Body of pancreas (tissue), 4 donors: ENCODE results near the gene PARP12. TPM values are rescaled to one million over a fixed set of nuclear protein-coding genes. Genes with fewer than 3 reads are reported as not detected.

Source experiments
- ATAC-seq: fragments of 150-250 bp; one replicate; pipeline ENCODE4 v1.9.1; 2016
- DNase-seq, 4 donors: peaks; one replicate each; pipeline ENCODE4 v3.0.0-alpha.2; 2019
- H3K27ac ChIP-seq, 4 donors: fragments of 200-600 bp; sonication (generic); 1 replicate in 3 of 4; 2 replicates in 1 of 4; pipeline versions ENCODE4 v1.5.1 to v1.6.1; 2016 to 2019; ENCODE audit warnings: mild to moderate bottlenecking in 1 of 4, mixed read lengths in 1 of 4, moderate library complexity in 1 of 4
- H3K27me3 ChIP-seq, 2 donors: fragments of 200-600 bp; sonication (generic); one replicate each; pipeline ENCODE4 v1.6.0; 2016; ENCODE audit warnings: mild to moderate bottlenecking in 1 of 2
- H3K36me3 ChIP-seq, 2 donors: fragments of 200-600 bp; sonication (generic); replicated peaks in 1 of 2; 2 replicates each; pipeline ENCODE4 v1.5.1; 2016; ENCODE audit warnings: low read depth in 2 of 2; ENCODE audit not compliant: insufficient read depth in 1 of 2
- H3K4me1 ChIP-seq: fragments of 200-600 bp; sonication (generic); one replicate; pipeline ENCODE4 v1.6.0; 2016
- H3K4me3 ChIP-seq, 2 donors: fragments of 200-600 bp; sonication (generic); 1 replicate in 1 of 2; 2 replicates in 1 of 2; pipeline ENCODE4 v1.5.1; 2016 to 2019
- H3K9me3 ChIP-seq, 3 donors: fragments of 200-600 bp; sonication (generic); 1 replicate in 2 of 3; 2 replicates in 1 of 3; pipeline ENCODE4 v1.5.1; 2016
- POLR2A ChIP-seq, 3 donors: fragments of 450-650 bp; IDR thresholded peaks; one replicate each; pipeline ENCODE4 v1.6.1; 2016; ENCODE audit warnings: antibody characterized with exemption in 3 of 3, mild to moderate bottlenecking in 2 of 3
- WGBS, 2 donors: methylation state at CpG; one replicate each; pipeline ENCODE4 v1.1.5; 2017; 5-methylcytosine and 5-hydroxymethylcytosine counted together
- intact Hi-C: fragments of 100-400 bp; cut with DNase I; formaldehyde crosslinking; loops from one replicate; pipeline ENCODE4 v1.15.1; 2023
- total RNA-seq, 2 donors: library from RNA; depleted of rRNA; stranded (reverse); fragments of >200 nt; gene quantifications; one replicate each; pipeline ENCODE4 v1.1.0, GENCODE V29; 2016
- TF ChIP-seq, protein P1 (sequence below), 7 experiments: fragments of 450-650 bp in 4 of 7; fragments of 200-600 bp in 3 of 7; sonication (generic) in 3 of 7; IDR thresholded peaks; one replicate each; pipeline ENCODE4 v1.5.1; 2016 to 2019; ENCODE audit warnings: antibody characterized with exemption in 7 of 7

PARP12 gene
- total RNA-seq, 2 donors from 2014 or later, result 37.1 to 66.9 TPM

DNA sequence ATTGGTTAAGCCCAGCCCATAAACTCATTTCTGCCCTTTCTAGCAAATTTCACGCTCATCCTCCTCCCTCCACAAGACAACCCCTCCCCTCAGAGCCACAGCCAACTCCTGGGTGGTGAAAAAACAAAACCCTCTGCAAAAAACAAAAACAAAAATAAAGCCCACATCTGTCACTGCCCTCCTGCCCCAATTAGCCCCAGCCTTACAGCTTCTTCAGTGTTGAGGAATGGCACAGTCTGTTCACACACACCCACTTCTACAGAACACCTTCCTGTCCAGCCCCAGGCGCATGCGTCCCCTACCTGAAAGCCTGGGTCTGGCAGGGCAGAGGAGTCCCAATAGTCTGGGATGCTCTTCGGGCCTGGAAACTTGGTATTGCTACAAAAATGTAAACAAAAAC, 34.4 kb downstream of the PARP12 start:
- peaks cover 0 to 9% of the 10 kb centered on the region in 2 donors for H3K36me3 ChIP-seq

GRCh38 chr7:140027858-140028257, 34.9 kb downstream of the PARP12 start:
- Histone ChIP-seq H3K9me3 (no peaks in the 10 kb centered on the region), H3K27ac (no peak overlapping the region), H3K36me3 (peaks cover 0 to 8% of the 10 kb centered on the region in 2 donors), H3K4me3 (no peak overlapping the region), H3K4me1 (peaks cover 4% of the 10 kb centered on the region), H3K27me3 (no peaks in the 10 kb centered on the region)
- ATAC-seq (no peak), DNase-seq (no peak)
- intact Hi-C loops, result no loop called here
- WGBS, 2 donors, result 87 to 88% methylated on average over 9 of the region's 9 CpGs
- no peak for TF ChIP-seq POLR2A (IDR thresholded peaks at IDR 0.05)
- TF ChIP-seq, protein P1, sequence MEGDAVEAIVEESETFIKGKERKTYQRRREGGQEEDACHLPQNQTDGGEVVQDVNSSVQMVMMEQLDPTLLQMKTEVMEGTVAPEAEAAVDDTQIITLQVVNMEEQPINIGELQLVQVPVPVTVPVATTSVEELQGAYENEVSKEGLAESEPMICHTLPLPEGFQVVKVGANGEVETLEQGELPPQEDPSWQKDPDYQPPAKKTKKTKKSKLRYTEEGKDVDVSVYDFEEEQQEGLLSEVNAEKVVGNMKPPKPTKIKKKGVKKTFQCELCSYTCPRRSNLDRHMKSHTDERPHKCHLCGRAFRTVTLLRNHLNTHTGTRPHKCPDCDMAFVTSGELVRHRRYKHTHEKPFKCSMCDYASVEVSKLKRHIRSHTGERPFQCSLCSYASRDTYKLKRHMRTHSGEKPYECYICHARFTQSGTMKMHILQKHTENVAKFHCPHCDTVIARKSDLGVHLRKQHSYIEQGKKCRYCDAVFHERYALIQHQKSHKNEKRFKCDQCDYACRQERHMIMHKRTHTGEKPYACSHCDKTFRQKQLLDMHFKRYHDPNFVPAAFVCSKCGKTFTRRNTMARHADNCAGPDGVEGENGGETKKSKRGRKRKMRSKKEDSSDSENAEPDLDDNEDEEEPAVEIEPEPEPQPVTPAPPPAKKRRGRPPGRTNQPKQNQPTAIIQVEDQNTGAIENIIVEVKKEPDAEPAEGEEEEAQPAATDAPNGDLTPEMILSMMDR (IDR thresholded peaks at IDR 0.05), result no peak

More for the DNA sequence above, 34.4 kb downstream of the PARP12 start:
- WGBS, 2 donors, result 94 to 95% methylated on average over 4 of the region's 4 CpGs
- no peak overlapping the region for H3K27ac ChIP-seq
- intact Hi-C loops, result no loop called here
- no peaks in the 10 kb centered on the region for H3K9me3 ChIP-seq
- DNase-seq, result no peak
- H3K27me3 ChIP-seq, result no peaks in the 10 kb centered on the region
- ATAC-seq, result no peak
- TF ChIP-seq, protein P1 (IDR thresholded peaks at IDR 0.05), result no peak
- TF ChIP-seq POLR2A (IDR thresholded peaks at IDR 0.05), result no peak
- H3K4me1 ChIP-seq, result no peaks in the 10 kb centered on the region
- H3K4me3 ChIP-seq, result no peak overlapping the region

GRCh38 chr7:140026935-140027334, 35.8 kb downstream of the PARP12 start:
- DNase-seq (no peak), ATAC-seq (no peak)
- H3K9me3 ChIP-seq, result no peaks in the 10 kb centered on the region
- intact Hi-C loops, result no loop called here
- H3K36me3 ChIP-seq, result peaks cover 0 to 8% of the 10 kb centered on the region in 2 donors
- H3K4me1 ChIP-seq, result peaks cover 11% of the 10 kb centered on the region
- no peaks in the 10 kb centered on the region for H3K27me3 ChIP-seq
- WGBS, 2 donors, result 94 to 96% methylated on average over 9 of the region's 9 CpGs
- no peak for TF ChIP-seq POLR2A (IDR thresholded peaks at IDR 0.05)
- TF ChIP-seq, protein P1 (IDR thresholded peaks at IDR 0.05), result no peak
- H3K27ac ChIP-seq, result no peak overlapping the region
- no peak overlapping the region for H3K4me3 ChIP-seq

- Histone ChIP-seq H3K27ac (no peak overlapping the region), H3K27me3 (no peaks in the 10 kb centered on the region), H3K9me3 (no peaks in the 10 kb centered on the region), H3K4me3 (no peak overlapping the region), H3K36me3 (peaks cover 0 to 8% of the 10 kb centered on the region in 2 donors), H3K4me1 (peaks cover 11% of the 10 kb centered on the region)
- intact Hi-C loops, result no loop called here
- ATAC-seq (no peak), DNase-seq (no peak)
- 88 to 97% methylated on average over 12 of the region's 12 CpGs for whole genome bisulfite sequencing, 2 donors
- TF ChIP-seq, protein P1 (IDR thresholded peaks at IDR 0.05), result no peak
- TF ChIP-seq POLR2A (IDR thresholded peaks at IDR 0.05), result no peak
Measured at GRCh38 chr7:140025814-140026433, 36.8 kb downstream of the PARP12 start.

GRCh38 chr7:140025241-140025640, 37.5 kb downstream of the PARP12 start:
- H3K36me3 ChIP-seq, result peaks cover 0 to 8% of the 10 kb centered on the region in 2 donors

More at GRCh38 chr7:140025241-140025640, 37.5 kb downstream of the PARP12 start:
- DNase-seq, result no peak
- H3K27ac ChIP-seq, result no peak overlapping the region
- WGBS, 2 donors, result 86 to 94% methylated on average over 3 to 4 of the region's 4 CpGs
- no peaks in the 10 kb centered on the region for H3K27me3 ChIP-seq
- intact Hi-C loops, result no loop called here
- no peak overlapping the region for H3K4me3 ChIP-seq
- no peak for ATAC-seq
- peaks cover 11% of the 10 kb centered on the region for H3K4me1 ChIP-seq
- TF ChIP-seq POLR2A (IDR thresholded peaks at IDR 0.05), result no peak
- TF ChIP-seq, protein P1 (IDR thresholded peaks at IDR 0.05), result no peak
- H3K9me3 ChIP-seq, result no peaks in the 10 kb centered on the region
